Effector memory CD4-positive, alpha-beta T cell (primary cell): Measurements from ENCODE around the gene EPYC.

Experiments used
- DNase-seq, 3 donors: peaks; one replicate each; pipeline ENCODE4 v3.0.0-alpha.2; 2020
- H3K27ac ChIP-seq: 2 replicates; pipeline ENCODE4 v1.7.0; 2013; ENCODE audit warnings: mild to moderate bottlenecking, low read length, moderate library complexity; ENCODE audit not compliant: insufficient read depth, poor library complexity, severe bottlenecking
- H3K27me3 ChIP-seq: replicated peaks from 2 replicates; pipeline ENCODE4 v1.7.0; 2013; ENCODE audit warnings: mild to moderate bottlenecking, low read length; ENCODE audit not compliant: insufficient read depth, control insufficient read depth, poor library complexity, severe bottlenecking
- H3K36me3 ChIP-seq: 2 replicates; pipeline ENCODE4 v1.7.0; 2013; ENCODE audit warnings: mild to moderate bottlenecking, low read length, moderate library complexity; ENCODE audit not compliant: control insufficient read depth, insufficient read depth
- H3K4me1 ChIP-seq: 2 replicates; pipeline ENCODE4 v1.7.0; 2013; ENCODE audit warnings: low read length, mild to moderate bottlenecking; ENCODE audit not compliant: control insufficient read depth, insufficient read depth, poor library complexity, severe bottlenecking
- H3K4me3 ChIP-seq: 2 replicates; pipeline ENCODE4 v1.7.0; 2013; ENCODE audit warnings: low read length, low read depth, mild to moderate bottlenecking; ENCODE audit not compliant: insufficient read depth, poor library complexity, severe bottlenecking
- H3K9me3 ChIP-seq: 2 replicates; pipeline ENCODE4 v1.7.0; 2013; ENCODE audit warnings: mild to moderate bottlenecking, low read length, moderate library complexity; ENCODE audit not compliant: control insufficient read depth

EPYC gene

DNA sequence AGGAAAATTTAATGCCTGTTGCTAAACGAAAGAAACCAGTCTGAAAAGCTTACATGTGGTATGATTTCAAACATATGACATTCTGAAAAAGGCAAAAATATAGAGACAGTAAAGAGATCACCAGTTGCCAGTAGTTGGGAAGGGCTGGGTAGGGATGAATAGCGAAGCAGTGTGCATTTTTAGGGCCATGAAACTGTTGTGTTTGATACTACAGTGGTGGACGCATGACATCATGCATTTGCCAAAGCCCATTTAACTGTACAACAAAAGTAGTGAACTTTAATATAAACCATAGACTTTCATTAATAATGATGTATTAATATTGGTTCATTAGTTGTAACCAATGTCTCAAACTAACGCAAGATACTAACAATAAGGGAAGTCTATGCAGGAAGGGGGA is 14.7 kb upstream of the EPYC start:
- no peak for DNase-seq
- Histone ChIP-seq H3K36me3 (no peaks in the 10 kb centered on the region), H3K4me3 (no peak overlapping the region), H3K4me1 (no peaks in the 10 kb centered on the region), H3K9me3 (no peaks in the 10 kb centered on the region), H3K27ac (no peak overlapping the region), H3K27me3 (no peaks in the 10 kb centered on the region)

DNA sequence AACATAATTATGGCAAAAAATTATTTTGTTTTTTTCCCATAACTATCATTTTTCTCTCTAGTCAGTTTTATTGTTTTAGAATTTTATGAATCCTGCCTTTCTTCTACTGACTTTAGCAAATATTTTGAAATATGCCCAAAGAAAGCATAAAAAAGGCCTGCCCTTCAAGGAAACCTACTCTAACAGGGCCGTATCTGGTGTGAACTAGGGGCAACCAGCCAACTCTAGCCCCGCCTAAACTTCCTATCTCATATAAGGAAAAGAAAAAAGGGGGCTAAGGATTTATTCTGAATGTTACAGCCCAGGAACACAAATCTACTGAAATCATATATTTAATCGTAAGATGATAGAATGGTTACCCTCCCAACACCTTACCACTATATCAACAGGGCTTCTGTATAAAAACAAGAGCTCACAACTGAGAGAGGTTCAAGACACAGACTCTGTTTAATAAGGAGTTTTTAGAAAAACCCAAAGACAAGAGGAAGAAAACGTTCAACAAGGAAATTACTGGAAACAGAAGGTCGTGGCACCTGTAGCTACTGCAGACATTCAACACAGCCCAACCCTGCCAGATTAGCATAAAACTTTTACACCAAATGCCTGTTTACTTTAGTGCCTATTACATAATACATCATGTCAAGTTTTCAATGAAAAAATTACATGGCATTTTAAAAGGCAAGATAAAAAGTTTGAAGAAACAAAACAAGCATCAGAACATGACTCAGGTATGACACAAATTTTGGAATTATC is 12.9 kb upstream of the EPYC start:
- no peak overlapping the region for H3K4me3 ChIP-seq
- no peak overlapping the region for H3K27ac ChIP-seq
- H3K36me3 ChIP-seq: no peaks in the 10 kb centered on the region
- no peak for DNase-seq
- no peaks in the 10 kb centered on the region for H3K9me3 ChIP-seq
- no peaks in the 10 kb centered on the region for H3K4me1 ChIP-seq
- no peaks in the 10 kb centered on the region for H3K27me3 ChIP-seq

DNA sequence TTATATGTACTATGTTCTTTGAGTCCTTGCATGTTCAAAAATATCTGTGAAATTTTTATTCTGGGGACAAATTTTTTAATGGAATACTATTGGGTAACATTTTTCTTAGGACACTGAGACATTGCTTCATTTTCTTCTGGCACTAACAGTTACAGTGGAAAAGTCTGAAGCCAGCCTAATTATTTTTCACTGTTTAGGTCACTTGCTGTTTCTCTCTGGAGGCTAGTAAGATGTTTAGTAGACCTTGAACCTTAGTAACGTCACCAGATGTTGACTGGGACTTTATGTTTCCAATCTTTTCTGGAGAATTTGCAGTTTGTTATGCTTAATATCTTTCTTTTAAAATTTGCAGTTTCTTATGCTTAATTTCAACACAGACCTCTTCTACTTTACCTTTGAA is 12.3 kb upstream of the EPYC start:
- H3K9me3 ChIP-seq: no peaks in the 10 kb centered on the region
- no peak overlapping the region for H3K27ac ChIP-seq
- no peak for DNase-seq
- no peaks in the 10 kb centered on the region for H3K4me1 ChIP-seq
- H3K36me3 ChIP-seq: no peaks in the 10 kb centered on the region
- H3K27me3 ChIP-seq: no peaks in the 10 kb centered on the region
- H3K4me3 ChIP-seq: no peak overlapping the region

- Histone ChIP-seq H3K36me3 (no peaks in the 10 kb centered on the region), H3K4me3 (no peak overlapping the region), H3K27ac (no peak overlapping the region), H3K4me1 (no peaks in the 10 kb centered on the region), H3K27me3 (no peaks in the 10 kb centered on the region), H3K9me3 (no peaks in the 10 kb centered on the region)
- DNase-seq: no peak
These were observed 4.7 kb upstream of the EPYC start for GRCh38 chr12:91009319-91009950.

DNA sequence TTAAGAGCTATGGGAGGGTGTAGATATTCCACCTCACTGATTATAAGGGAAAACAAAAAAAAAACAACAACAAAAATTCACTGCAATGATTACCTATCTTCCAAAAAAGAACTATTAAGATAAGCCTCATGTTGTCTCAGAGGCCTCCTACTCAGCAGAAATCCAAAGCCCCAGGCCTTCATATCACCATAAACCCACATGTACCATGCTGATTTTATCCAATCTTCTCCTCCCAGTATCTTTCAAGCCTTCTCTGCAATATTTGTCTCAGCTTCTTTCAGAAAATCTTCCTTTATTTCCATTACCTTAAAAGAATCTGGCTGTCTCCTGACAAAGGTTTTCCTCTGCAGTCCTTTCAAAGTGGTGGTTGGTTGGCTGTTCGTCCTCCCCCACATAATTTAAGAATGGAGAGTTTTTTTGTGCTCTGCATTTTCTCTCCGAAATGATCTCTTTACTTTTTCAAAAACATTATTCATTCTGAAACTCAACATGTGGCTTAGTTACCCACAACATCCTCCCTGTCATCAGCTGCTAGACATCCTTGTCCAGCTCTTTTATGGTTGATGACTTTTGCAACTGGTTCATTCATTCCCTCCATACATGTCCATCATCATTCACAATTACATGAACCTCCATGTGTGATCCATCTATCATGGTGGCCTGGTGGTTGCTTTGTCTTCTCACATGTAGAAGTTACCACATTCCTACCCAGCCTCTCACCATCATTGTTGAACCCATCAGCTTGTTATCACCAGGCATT is 2.9 kb upstream of the EPYC start:
- H3K27ac ChIP-seq: no peak overlapping the region
- H3K27me3 ChIP-seq: no peaks in the 10 kb centered on the region
- no peak overlapping the region for H3K4me3 ChIP-seq
- DNase-seq: no peak
- H3K4me1 ChIP-seq: no peaks in the 10 kb centered on the region
- no peaks in the 10 kb centered on the region for H3K36me3 ChIP-seq
- no peaks in the 10 kb centered on the region for H3K9me3 ChIP-seq

- DNase-seq: no peak
These were observed 1.0 kb downstream of the EPYC start for GRCh38 chr12:91003737-91004136.

DNA sequence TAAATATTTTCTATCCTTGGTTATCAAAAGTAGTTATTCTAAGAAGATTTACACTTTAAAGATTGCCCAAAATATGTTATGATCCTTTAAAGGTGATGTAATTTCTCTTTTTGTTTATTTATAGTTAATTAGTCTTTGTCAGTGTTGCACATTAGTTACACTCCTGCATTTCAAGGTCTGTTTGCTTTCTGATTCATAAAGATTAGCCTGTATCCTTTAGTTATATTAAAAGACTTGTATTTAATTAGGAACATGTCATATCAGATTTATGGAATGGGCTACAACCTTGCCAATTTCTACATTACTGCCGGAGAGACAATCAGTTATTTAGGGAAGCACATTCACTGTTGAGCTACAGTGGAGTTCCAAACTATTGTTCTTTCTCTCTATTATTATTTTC is 3.5 kb downstream of the EPYC start:
- no peak for DNase-seq
- Histone ChIP-seq H3K36me3 (no peaks in the 10 kb centered on the region), H3K4me1 (no peaks in the 10 kb centered on the region), H3K27me3 (no peaks in the 10 kb centered on the region), H3K4me3 (no peak overlapping the region), H3K9me3 (no peaks in the 10 kb centered on the region), H3K27ac (no peak overlapping the region)

More at GRCh38 chr12:91003737-91004136, 1.0 kb downstream of the EPYC start:
- H3K27me3 ChIP-seq: no peaks in the 10 kb centered on the region
- no peaks in the 10 kb centered on the region for H3K9me3 ChIP-seq
- no peaks in the 10 kb centered on the region for H3K36me3 ChIP-seq
- no peaks in the 10 kb centered on the region for H3K4me1 ChIP-seq
- no peak overlapping the region for H3K4me3 ChIP-seq
- H3K27ac ChIP-seq: no peak overlapping the region

DNA sequence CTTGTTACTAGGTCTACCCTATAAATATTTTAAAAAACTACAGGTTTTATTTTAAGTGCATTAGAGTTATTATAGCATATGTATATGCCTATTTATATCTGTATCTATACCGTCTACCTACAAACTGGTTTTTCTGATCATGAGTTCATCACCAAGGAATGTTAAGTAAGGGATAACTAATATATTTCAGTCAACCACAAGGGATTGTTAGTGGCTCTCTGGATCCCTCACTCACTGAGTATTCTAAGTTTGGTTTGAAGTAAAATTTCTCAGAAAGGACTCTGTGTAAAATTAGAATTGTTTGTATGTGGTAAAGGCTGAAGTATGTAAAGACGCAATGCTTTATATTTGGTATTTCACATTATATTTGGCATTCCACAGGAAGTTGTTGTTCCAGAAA is 4.8 kb downstream of the EPYC start:
- no peaks in the 10 kb centered on the region for H3K27me3 ChIP-seq
- H3K27ac ChIP-seq: no peak overlapping the region
- no peaks in the 10 kb centered on the region for H3K4me1 ChIP-seq
- H3K9me3 ChIP-seq: no peaks in the 10 kb centered on the region
- no peaks in the 10 kb centered on the region for H3K36me3 ChIP-seq
- no peak for DNase-seq
- H3K4me3 ChIP-seq: no peak overlapping the region

- Histone ChIP-seq H3K4me3 (no peak overlapping the region), H3K27ac (no peak overlapping the region), H3K9me3 (no peaks in the 10 kb centered on the region), H3K4me1 (no peaks in the 10 kb centered on the region), H3K36me3 (no peaks in the 10 kb centered on the region), H3K27me3 (no peaks in the 10 kb centered on the region)
- DNase-seq: no peak
These were observed 5.2 kb downstream of the EPYC start for GRCh38 chr12:90999527-90999926.

DNA sequence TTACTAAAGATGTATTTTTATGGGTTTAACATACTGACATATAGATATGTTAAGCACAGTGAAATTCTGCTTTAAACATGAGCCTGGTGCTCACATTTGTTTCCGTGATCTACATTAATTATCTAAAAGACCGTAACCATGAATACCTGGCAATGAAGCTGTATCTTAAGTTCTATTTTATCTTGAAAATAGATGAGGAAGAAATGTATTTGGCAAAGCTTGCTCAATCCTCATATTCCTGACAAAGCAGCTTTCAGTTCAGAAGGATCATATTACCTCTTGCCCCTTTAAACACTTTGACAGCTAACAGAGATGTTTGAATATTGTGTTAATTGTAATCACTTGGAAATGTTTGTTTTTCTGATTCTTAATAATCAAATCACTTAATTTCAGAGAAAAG is 9.8 kb downstream of the EPYC start:
- Histone ChIP-seq H3K27me3 (no peaks in the 10 kb centered on the region), H3K9me3 (no peaks in the 10 kb centered on the region), H3K27ac (no peak overlapping the region), H3K4me3 (no peak overlapping the region), H3K36me3 (no peaks in the 10 kb centered on the region), H3K4me1 (no peaks in the 10 kb centered on the region)
- no peak for DNase-seq
